HG02763 (cell line): ENCODE data around the gene HVCN1.

Experiments used
- ATAC-seq: cut with Tn5 transposase; IDR thresholded peaks from one replicate; pipeline ENCODE4 v1.9.1; 2021; ENCODE audit warnings: mild to moderate bottlenecking, moderate library complexity; ENCODE audit not compliant: unreplicated experiment

Gene HVCN1

DNA sequence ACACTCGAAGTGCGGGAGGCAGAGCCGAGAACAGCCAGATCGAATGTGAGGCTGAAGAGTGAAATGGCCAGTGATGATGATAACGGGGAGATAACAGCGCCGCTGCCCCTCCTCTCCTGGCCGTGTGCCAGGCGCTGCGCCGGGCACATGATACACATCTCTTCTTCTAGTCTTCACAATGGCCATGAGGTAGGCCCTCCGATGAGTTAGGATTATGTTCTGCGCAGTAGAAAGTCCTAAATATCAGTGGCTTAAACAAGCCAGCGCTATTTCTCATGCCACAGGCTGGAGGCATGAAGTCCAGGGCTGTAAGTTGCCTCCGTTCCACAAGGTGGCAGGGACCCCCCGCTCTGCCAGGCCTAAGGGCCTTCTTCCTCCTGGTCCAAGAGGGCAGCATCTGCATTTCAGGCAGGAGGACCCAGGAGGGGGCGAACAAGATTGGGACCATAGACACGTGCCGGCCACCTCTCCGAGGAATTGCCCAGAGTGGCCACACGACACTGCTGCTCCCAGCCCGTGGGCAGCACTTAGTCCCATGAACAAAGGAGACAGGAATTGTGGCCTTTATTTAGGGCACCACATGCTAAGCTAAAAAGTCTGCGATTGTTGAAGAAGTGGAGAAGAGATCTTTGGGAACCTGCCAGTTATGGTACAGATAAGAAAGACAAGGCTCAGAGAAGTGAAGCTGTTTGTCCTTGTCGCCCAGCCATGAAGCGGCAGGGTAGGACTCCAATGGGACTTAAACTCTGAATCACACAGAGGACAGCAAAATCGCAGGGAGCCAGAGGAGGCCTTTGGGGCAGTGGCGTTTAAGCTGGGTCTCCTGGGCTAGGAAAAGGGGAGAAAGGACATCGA lies 10.9 kb upstream of the HVCN1 start:
- no peak for ATAC-seq

DNA sequence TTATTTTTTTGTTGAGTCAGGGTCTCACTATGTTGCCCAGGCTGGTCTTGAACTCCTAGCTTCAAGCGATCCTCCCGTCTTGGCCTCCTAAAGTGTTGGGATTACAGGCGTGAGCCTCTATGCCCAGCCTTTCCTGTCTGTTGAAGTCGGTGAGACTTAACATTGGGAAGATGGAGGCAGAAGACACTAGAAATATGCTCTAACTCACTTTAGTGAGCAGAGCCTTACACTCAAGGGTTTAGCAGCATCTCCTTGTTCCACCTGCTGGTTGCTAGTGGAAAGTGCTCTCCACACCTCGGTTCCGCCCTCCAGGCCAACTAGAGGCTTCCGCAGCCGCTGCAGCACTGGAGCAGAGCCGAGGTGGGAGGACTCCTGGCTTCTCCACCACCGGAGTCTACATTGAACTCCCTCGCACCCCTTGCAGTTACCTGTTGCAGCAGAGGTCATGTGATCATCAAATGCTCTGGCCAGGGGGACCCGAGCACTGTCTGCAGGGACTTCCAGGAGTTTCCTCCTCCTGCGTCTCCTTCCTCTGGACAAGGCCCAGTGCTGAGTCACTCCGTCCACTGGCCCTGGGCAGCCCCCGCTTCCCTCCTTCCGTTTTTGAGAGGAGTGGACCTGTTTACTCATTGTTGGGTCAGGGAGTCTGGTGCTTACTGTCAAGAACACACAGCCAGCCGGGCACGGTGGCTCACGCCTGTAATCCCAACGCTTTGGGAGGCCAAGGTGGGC lies 9.4 kb upstream of the HVCN1 start:
- peak; percentile 68 for ATAC-seq

DNA sequence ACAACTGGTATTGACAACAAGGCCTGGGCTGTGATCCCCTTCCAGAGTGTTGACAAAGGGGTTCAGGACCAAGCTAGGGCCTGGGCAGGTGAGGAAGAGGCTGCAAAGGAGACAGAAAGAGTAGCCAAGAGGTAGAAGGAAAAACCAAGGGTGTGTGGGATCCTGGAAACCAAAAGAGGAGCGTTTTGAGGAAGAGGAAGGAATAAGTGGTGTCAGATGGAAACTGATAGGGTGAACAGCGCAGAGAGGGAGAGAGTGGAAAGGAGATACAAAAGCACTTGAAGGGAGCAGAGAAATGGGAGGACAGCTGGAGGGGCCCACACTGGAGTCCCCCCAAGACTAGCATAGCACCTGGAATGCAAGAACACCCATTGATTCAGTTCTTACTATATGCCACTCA lies 8.3 kb upstream of the HVCN1 start:
- ATAC-seq = no peak

DNA sequence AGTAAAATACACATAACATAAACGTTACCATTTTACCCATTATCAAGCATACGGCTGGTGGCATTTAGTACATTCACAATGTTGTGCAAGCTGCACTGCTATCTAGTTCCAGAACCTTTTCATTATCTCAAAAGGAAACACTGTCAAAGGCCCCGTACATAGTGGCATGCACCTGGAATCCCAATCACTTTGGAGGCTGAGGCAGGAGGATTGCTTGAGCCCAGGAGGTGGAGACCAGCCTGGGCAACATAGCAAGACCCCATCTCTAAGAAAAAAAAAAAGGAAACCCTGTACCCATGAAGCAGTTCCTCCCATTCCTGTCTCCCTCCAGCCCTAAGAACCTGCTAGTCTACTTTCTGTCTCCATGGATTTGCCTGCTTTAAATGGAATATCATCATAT lies 7.4 kb upstream of the HVCN1 start:
- no peak for ATAC-seq

DNA sequence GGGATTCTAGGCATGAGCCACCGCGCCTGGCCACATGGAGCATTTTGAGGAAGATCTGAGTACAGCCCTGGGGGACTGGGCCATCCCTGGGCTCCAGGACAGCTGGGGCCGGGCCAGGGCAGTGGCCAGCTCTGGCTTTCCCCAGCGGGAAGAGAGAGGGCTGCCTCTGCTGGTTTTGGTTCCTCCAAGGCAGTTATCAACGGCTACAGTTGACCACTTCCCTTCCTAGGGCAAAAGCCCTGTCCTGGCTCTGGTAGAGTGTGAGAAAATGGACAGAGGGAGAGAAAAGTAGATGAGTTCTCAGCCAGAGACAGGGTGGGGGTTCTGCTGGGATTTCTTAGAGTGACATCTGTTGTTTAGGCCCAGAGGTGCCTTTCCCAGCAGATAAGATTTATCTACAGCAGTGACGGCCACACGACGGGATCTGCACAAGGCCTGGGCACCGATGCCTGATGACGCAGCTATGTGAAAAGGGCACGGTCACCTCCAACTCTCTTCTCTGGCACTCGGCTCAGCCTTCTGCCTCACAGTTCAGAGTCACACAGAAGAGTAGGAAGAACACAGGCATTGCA lies 5.5 kb upstream of the HVCN1 start:
- ATAC-seq = no peak

DNA sequence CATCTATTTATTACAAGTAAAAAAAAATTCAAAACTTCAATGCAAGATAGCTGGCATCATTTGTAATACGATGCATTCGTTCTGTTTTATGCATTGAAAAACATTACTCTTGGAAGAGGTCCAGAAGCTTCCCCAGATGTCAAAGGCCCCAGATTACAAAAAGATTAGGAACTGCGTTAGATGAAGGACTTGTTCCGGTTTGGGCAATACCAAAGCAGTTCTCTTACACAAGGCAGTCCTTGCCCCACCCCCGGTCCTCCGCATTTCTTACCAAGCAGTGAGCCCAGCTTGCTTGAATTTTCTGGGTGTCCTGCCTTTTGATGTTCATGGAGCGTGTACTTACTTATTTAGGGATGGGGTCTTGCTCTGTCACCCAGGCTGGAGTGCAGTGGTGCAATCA lies 4.8 kb upstream of the HVCN1 start:
- no peak for ATAC-seq

DNA sequence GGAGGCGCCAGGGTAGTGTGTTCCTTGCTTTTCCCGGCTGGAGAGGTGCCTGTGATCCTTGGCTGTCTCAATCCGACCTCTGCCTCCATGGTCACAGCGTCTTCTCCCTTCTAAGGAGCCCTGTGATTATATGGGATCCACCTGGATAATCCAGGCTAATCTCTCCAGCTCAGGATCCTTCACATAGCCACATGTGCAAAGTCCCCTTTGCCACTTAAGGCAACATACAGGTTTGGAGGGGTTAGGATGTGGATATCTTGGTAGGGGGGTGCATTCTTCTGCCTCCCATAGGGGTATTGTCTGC lies 1.2 kb upstream of the HVCN1 start:
- ATAC-seq = no peak

DNA sequence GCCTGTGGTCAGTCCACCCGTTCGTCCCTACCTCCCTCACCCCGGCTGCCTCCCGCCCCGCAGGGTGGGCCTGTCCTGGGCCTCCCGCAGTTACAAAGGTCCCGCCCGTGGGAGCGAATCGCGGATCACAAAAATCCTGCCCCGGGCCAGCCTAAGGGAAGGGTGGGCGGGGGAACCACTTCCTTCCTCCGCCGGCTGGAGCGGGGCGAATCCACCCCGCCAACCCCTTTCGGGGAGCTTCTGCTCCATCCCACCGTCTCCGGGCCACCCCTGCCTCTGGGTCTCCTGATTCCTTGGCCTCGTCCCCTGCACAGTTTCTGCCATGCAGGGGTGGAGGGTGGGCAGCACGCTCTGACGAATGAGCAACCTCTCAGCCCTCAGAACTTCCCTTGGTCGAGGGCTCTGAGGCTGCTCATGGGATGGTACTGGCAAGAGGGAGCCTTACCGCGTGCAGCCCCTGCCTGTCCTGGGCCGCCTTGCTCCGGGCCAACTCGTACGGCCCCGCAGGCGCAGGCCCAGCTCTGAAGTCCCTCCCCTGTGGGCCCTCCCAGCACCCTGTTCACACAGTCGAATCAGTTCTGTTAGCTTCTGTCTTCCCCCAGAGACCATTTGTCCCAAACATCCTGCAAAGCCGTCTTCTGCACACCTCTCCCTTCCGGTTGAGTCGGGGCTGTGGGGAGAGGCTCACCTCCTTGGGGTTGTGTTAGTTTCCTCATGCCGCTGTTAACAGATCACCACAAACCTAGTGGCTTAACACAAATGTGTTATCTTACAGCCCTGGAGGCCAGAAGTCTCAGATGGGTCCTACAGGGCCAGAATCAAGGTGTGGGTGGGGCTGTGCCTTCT lies 589 bp upstream of the HVCN1 start:
- ATAC-seq = peak; percentile 36

DNA sequence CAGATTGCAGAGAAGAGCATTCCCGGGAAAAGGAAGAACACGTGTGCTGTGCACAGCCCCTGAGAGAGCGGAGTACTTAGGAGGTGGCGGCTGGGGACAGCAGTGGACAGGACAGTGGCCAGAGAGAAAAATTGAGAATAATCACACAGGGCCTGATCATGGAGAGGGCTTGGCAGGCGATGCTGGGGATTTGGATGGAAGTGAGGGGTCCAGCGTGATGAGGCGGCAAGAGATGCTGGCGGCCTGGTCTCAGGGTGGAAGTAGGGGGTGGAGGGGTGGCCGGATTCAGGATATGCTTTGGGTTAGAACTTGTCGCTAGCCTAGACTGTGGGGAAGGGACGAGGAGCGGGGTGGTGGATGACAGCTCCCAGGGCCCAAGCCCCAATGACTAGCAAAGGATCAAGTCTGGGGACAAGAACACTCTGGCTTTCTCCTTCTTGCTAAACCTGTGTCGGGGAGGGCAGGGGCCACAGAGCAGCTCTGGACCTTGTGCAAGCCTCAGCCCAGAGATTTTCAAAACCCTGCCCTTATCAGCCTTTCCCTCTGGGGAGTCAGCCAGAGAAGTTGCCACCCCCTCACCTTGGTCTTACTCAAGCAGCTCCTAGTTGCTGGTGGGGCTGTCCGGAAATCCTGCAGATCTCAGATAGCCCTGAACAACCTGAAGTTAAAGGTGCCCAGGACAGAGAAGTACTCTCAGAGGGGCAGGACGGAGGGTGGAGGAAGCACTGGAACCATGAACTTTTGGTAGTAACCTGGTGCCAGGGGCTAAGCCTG lies 1.3 kb downstream of the HVCN1 start:
- ATAC-seq = no peak

DNA sequence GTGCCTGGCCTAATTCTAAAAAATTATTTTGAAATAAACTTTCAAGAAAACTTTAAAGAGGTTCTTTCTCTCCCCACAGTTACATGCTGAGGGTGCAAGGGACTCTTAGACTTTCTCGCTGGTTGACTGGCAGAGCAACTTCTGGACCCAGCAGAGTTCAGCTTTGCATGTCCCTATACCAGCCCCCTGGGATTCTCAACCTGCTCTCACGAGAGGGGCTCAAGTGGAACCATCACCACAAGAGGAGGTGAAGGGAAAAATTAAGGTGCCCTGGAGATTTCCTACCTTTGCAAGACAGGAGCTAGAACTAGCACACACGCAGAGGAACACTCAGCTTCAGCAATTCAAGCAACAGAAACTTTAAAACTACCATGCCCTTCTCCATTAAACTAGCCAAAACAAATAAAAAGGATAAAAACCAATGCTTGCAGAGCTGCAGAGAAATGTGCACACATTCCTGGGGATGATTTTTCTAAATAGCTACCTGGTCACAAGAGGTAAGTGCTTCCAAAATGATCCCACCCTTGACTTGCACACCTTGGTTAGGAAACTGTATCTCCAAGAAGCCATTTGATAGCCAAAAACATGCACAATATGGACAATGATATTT lies 2.5 kb downstream of the HVCN1 start:
- no peak for ATAC-seq

DNA sequence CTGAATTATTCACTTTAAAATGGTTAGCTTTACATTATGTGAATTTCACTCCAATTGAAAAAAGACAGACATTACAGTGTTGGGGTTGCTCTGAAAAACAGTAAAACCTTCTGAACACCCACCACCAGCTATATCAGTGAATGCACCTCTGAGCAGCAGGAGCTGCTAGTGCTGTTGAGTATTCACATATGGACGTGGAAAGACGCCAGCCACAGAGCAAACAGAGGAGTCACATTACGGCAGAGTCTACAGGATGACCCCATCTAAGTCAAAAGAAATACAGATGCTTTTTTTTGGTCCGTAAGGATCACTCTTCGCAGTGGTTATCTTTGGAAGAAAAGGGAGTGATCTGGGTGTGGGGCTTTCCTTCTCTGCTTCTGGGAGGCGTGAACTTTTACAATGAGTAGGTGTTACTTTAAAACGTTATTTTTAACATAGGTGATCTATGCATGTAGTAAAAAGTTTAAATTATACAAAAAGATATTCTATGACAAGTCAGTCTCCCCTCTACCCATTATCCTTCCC lies 4.5 kb downstream of the HVCN1 start:
- ATAC-seq = no peak

DNA sequence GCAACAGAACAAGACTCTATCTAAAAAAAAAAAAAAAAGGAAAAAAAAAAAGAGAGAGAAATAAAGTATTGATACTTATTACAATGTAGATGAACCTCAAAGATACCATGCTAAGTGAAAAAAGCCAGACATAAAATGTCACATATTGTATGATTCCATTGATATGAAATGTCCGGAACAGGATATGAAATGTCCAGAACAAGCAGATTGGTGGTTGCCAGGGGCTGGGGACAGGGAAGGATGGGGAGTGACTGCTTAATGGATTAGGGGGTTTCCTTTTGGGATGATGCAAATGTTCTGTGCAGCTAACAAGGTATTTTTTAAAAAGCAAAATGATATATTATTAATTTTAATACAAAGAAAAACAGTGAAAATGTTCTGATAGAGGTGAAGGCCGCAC lies 5.0 kb downstream of the HVCN1 start:
- ATAC-seq = no peak

DNA sequence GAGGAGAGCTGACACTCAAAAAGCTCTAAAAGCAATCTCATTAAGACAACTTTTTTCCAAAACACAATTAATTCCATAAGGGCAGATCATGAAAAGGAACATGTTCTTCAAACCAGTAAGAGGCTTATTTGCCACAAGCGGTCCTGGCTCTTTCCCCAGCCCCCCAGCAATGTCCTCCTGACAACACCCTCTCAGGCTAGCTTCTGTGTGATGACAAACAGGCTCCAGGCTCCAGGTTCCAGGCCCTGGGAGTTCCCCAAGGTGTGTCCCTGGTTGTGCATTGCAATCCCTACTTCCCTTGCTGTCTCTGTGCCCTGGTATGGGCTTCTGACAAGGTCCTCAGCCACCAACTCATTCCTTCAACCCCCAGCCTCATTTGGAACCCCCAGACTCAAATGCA lies 8.9 kb downstream of the HVCN1 start:
- no peak for ATAC-seq

DNA sequence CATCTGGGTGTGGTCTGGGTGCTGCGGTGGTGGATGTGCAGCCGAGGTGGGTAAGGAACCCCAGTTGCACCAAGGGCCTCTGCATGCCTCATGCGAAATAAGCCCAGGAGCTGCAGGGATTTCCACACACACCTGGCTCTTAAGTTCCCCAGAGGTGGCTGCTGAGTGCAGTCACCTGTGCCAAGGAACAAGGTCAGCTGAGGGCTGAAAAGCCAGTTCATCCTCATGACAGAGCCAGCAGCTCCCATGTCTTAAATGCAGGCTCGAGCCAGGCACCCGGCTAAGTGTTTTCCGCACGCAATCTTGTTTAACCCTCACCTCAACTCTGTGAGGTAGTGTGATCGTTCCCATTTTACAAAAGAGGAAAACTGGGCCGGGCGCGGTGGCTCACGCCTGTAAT lies 9.7 kb downstream of the HVCN1 start:
- ATAC-seq = no peak

DNA sequence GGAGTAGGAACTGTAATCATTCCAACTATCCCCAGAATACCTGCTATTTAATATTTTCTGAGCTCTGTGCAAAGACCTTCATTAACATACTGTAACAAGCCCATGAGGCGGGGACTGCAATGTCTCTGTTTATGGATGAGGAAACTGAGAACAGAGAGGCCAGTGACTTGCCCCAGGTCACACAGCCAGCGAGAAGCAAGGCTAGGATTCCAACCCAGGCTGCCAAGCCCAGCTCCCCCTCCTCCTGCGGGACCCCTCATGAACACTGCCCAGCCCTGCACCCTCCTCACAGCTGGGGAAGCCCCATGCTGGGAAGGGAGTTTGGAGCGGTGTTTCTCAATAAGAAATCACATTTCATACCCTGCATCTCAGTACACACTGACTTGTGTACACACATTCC lies 10.9 kb downstream of the HVCN1 start:
- no peak for ATAC-seq

DNA sequence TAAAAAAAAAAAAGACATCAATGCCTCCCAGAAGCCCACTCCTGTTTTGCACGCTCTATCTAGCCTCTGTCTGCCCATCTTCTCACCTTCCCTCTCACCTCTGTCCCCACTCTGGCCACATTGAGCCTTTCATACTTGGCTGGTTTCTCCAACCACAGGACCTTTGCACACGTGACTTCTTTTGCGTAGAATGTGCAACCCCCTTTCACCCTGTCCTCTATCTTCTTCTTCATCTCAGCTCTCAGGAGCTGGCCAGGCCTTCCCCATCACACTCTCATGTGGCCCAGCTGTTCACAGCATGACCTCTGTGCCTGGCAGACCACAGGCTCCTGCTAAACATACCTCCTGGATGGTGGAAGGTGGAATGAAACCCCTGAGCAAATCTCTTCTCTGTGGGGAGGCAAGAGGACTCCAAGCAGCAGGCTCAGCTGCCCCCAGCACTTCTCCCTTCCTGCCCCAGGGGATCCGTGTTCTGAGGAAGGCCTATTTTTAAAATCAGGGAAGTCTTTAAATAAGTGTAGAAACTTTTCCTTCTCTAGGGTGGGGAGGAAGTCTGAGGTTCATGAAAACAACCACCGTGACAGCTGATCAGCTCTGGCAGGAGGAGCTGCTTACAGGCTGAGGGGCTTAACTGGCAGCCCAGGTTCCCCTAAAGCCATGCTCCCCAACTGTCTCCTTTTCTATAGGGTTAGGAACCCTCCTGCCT lies 11.6 kb downstream of the HVCN1 start:
- peak; percentile 79 for ATAC-seq

DNA sequence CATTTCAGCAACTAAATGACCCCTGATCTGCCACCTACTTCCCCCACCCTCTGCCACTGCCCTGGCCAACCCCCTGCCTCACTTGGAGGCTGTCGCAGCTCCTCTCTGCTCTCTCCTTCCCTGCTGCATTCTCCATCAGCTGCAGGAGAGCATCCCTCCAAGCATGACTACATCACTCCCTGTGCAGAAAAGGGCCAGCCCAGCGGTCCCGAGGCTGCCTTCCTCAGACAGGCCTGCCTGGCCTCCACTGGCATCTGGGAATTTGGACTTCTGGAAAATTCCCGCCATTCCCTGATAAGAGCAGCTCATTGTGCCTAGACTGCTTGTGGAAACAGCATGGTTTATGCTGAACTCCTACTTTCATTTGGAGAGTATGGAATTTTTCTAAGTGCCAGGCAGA lies 12.7 kb downstream of the HVCN1 start:
- ATAC-seq = no peak

DNA sequence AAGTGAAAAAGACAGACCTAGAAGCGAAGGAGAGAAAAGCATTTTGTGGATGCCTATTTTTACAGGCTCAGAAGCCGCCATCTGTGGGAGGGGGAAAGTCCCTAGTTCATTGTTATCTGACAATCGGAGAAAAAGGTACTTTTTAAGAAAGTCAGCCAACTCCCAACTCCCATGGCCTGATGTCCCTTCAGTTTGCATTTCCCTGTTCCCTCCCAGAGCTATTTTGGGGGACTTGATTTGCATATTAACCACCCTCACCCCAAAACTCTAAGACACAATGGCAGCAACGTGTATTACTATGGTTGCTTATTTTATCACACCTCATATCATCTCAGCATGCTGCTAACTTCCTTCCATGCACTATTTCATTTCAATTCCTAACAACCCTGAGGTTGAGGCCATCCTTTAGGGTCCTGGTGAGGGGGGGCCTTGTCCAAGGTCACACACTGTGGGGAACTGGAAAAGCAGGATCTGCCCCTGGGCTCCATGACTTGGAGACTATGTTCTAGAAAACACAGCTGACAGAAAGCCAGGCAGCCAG lies 18.7 kb downstream of the HVCN1 start:
- ATAC-seq = peak; percentile 37

DNA sequence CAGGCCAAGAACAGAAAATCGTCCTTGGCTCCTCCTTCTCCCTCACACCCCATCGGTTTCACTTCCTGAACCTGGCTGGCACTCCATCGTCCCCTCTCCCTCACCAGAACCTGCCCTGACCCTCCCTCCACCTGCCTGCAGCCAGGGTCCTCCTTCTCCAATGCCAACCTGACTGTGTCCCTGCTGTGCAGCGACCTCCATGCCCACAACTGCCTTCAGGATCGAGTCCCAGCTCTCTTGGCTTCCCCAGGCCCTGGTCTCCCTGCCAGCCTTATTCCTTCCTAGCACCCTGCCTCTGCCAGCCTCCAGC lies 19.8 kb downstream of the HVCN1 start:
- ATAC-seq = no peak
